Measurements from ENCODE around the gene IRF6.
A peak's percentile ranks its signal among the peaks of the same experiment; 100 is the strongest.

IRF6 gene

DNA sequence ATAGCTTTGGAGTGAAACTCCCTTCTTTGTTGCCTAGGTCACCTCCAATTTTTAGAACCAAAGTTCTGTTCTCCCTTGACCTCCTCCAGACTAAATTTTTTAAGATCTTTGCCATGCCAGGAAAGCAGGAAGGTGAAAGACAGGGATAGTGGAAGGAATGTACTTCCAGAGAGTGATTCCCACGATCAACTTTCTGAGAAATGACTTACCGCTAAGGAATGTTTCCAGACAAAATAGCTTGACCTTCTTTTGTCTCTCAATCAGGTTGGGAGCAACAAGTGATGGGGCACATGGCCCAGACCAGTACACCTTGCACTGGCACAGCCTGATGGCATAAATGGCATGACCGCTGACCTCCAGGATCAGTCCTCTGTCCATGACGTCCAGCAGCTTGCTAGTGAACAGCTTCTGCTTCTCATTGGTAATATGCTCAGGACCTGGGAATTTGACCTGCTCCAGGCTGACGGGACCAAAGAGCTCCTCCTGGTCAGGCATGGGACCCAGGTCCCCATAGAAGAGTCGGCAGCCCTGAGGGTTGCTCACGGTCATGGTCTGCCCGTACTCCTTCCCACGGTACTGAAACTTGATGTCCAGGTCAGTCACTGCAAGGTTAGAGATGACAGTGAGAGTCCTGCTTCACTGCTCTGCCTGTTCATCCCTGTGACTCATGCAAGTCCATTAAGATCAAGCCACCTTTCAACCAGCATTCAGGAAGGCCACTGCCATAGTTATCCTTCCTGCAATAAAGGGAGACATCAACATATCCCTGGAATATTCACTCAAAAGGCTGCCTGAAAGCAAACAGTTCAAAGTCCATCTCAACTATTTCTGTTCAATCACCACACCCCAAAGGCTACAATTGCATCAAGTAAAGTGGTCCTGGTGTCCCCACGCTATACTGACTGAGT is 15.4 kb downstream of the IRF6 start:
- DNase-seq: no peak

DNA sequence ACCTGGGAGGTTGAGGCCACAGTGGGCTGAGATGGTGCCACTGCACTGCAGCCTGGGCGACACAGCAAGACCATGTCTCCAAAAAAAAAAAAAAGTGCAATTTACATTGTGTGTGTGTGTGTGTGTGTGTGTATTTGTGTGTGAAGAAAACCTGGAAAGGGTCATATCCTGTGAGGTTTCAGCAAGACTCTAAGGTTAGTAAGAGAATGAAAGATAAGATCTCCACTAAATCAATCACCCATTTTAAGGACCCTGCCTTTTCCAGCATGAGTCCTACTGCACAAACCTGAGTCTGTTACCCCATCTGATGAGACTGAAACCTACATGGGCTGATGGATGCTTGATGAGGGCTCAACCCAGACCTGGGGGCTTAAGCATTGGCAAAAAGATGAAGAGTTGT is 16.7 kb downstream of the IRF6 start:
- no peak for DNase-seq

DNA sequence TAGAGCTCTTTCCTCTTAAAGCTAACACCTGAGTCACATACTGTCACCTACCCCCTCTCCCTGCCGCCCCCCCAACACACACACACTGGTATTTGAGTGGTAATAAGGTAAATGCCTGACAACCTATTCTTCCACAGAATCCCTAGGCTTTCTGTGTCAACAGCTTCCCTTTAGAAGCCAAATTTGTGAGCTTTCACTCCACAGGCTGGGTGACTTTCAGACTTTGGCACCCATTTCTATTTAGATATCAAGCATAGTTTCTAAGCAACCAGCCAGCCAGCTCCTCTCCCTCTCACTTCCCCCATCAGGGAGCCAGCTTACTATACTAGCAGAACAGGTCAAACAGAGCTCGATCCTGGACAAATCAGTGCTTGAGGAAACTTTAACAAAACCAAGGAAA is 18.4 kb downstream of the IRF6 start:
- DNase-seq: peak in 8 of 58 donors; percentile 2 to 36 (median 8)

DNA sequence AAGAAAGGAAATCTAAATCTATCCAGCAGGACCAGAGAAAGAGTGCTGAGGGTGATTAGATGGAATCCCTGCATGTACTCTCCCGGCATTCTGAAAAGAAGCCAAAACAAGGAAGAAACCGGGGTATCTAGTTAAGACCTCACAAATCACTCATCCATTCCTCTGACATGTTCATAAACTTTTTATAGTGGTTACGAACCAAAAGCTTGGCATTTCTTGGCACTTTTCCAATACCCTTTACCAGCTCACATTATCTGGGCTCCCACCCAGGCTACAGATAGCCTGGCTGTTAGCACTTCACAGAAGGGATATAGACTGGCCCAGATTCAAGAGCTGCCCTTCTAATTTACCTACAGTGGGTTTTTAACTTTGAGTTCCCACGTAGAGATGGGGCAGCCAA is 19.8 kb downstream of the IRF6 start:
- DNase-seq: no peak

DNA sequence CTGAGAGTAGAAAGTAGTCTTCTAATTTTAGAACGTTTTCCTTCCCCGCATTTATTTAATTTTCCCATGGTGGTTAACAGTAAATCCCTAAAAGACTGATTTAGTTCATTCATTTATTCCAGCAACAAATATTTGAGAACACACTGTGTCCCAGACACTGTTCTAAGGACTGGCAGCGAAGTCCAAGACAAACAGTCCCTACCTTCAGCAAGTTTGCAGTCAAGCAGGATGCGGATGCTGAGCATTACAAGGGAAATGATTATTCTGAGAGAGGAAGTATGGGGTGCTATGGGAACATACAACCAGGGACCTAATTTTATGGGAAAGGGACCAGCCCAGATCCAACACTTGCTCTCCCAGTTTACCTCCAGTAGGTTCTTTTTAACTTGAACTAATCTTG is 20.4 kb downstream of the IRF6 start:
- DNase-seq: no peak

DNA sequence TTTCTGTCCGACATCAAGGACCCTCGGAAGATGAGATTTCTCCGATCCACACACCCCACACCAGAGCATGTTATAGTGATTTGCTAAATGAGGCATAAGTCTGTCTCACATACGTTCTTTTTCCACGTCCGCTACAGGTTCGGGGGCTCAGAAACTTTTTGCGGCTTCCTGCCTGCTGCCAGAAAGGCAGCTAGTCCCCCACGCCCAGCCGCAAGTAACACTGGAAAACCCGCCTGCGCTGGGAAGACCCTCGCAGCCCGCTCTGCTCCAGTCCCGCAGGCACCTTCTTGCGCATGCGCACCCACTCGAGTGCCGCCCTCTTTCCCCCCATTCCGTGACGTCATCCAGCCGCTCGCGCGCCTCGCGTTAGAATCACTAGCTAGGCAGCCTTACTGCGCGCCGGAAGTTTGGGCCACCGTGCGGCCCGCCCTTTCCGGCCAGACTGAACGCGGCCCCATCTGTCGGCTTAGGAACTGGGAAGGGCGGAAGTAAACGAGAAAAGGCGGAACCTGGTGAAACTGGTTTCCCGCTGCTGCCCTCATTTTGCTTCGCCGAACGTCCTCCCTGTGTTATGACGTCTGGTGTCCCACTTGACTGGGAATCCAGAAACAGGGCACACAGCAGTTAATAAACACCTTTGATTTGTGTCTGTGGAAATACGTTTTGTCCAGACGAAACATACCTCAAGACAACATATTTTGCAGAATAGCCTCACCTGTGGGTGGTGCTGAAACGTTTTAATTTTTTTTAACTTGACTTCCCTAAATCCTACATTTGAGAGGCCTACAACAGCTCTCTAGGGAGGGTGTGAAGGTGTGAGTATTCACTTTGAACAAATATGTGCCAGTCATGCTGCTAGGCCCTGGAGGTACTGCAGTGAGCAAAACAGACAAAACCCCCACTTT is 21.4 kb downstream of the IRF6 start, which contains the start of gene C1orf74:
C1orf74 (minus strand) TSS at position 295 of the 905 bp plus-strand sequence. CDS start 925 bp downstream, outside the sequence.
- DNase-seq: peak; percentile 79 to 99 (median 97)

DNA sequence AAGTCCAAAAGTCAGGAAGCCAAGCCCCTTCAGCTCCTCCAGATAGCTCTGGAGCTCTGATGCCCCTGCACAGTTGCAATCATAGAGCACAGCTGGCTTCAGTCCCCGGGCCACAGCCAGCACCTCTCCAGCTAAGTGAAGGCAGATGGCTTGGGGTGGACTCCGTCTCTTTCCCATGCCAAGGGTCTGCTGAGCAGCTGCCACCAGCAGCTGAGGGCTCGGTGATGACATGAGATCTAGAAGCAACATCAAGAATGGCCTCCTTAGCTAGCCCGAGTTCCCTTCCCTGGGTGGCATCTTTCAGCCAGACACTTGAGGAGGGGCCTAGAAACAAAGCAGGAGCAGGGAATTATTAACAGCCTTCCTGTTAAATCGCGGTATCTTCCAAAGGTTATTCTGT is 22.6 kb downstream of the IRF6 start:
- DNase-seq: no peak

DNA sequence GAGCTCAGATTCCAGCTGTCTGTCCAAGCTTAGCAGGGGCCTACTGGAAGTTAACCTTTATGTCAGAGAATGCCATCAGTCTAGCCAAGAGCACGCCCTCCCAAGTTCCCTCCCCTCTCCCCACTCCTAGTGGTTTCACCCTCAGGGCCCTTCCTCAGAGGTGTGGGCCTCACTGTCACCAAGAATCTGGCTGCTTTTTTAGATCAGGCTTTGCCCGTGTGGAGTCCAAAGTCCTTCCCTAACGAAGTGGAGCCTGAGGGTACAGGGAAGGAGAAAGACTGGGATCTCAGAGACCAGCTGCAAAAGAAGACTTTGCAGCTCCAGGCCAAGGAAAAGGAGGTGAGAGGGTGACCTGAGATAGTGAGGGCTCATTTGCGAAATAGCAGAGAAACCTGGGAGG is 25.7 kb downstream of the IRF6 start:
- DNase-seq: no peak

DNA sequence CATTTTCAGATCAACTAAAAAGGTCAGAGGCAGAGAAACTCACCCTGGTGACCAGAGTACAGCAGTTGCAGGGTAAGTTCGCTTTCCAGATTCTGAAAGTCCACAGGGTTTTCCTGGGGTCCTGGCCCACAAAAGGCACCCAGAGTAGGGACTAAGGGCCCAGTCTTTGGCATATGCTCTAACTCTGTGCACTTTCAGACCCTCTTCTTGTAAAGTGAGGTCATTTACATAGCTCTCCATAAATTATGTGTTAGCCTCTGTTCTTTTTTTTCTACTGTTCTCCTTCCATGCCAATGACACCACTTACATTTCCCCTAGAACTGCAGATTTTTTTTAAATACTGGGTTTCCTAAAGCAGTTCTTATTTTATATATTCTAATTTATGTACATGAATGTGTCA is 27.8 kb downstream of the IRF6 start:
- DNase-seq: no peak

DNA sequence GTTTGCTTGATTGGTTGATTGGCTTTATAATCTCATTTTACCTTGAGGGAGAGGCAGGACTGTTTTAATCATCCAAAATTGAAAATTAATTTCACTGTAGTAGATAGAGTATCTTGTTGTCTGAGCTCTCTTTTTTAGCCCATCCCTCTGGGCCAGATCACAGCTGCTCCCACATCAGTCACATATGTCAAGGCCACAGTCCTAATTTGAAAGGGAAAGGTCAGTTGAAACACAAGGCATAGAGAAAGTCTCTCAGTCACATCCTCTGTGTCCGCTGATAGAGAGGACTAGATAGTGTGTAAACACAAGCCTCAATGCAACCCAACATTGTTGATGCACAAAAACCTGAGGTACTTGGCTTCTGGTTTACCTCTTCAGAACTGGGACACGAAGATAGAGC is 28.4 kb downstream of the IRF6 start:
- no peak for DNase-seq

DNA sequence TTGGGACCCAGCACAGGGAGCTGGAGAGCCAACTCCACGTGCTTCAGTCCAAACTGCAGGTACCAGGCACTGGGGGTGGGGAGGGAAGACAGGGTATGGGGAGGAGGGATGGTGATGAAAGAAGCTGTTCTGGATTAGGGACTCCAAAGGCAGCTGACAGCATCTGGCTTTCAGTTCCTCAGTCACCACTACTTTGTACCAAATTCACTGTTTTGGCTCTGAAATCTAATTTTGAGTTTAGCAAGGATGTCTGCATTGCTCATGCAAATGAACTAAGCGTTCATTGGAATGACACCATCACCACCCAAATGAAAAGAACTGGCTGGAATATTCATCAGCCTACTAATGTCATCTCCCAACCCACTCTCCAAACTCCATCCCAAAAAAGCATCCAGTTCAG is 30.3 kb downstream of the IRF6 start:
- no peak for DNase-seq

DNA sequence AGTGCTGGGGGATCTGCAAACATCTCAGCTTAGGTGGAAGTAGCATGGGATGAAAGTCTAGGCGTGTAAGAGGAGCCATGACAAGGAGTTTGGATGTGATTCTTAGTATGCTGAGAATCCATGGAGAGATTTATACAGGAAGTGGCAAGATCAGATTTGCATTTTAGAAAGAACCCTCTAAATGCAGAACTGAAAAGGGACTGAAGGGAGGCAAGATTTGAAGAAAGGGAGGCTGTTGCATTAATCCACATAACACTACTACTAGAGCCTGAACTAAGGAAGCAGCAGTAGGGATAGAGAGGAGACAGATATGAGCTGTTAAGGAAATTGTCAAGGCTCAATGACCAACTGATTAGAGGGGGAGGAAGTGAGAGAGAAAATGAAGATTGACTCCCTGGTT is 31.4 kb downstream of the IRF6 start:
- DNase-seq: no peak

DNA sequence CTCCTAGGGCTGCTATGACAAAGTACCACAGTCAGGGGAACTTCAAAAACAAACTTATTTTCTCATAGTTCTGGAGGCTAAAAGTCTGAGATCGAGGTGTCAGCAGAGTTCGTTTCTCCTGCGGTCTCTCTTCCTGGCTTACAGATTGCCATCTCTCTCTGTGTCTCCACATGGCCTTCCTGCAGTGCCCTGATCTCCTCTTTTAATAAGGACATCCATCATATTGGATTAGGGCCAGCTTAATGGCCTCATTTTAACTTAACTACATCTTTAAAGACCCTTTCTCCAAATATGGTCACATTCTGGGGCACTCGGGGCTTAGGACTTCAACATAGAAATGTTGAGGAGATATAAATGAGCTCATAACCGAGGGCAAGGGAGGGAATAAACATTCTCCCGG is 33.8 kb downstream of the IRF6 start:
- DNase-seq: no peak

DNA sequence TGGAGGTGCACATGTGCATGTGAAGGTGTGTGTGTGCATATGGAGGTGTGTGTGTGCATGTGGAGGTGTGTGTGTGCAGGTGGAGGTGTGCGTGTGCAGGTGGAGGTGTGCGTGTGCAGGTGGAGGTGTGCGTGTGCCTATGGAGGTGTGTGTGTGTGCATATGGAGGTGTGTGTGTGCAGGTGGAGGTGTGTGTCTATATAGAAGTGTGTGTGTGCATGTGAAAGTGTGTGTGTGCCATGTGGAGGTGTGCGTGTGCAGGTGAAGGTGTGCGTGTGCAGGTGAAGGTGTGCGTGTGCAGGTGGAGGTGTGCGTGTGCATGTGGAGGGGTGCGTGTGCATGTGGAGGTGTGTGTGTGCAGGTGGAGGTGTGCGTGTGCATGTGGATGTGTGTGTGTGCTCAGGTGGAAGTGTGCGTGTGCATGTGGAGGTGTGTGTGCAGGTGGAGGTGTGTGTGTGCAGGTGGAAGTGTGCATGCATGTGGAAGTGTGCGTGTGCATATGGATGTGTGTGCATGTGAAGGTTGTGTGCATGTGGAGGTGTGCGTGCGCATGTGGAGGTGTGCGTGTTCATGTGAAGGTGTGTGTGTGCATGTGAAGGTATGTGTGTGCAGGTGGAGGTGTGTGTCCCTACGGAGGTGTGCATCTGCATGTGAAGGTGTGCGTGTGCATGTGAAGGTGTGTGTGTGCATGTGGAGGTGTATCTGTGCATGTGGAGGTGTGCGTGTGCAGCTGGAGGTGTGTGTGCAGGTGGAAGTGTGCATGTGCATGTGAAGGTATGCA is 35.1 kb downstream of the IRF6 start:
- DNase-seq: no peak

DNA sequence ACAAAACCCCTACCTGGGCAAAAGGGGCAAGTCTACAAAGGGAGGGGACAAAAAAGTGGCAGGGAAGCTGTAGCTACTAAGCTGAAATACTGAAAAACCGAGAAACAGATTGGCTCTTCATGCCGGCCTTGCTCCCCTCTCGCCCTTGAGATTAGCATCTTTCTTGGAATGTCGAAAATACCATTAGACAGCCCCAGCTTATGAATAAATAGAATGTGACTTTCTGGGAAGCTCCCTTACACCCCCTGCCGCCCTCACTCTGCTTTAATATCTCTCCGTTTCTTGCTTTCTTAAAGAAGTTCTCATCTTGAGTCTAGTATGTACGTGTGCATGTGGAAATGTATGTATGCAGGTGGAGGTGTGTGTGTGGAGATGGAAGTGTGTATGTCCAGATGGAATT is 36.0 kb downstream of the IRF6 start:
- no peak for DNase-seq

DNA sequence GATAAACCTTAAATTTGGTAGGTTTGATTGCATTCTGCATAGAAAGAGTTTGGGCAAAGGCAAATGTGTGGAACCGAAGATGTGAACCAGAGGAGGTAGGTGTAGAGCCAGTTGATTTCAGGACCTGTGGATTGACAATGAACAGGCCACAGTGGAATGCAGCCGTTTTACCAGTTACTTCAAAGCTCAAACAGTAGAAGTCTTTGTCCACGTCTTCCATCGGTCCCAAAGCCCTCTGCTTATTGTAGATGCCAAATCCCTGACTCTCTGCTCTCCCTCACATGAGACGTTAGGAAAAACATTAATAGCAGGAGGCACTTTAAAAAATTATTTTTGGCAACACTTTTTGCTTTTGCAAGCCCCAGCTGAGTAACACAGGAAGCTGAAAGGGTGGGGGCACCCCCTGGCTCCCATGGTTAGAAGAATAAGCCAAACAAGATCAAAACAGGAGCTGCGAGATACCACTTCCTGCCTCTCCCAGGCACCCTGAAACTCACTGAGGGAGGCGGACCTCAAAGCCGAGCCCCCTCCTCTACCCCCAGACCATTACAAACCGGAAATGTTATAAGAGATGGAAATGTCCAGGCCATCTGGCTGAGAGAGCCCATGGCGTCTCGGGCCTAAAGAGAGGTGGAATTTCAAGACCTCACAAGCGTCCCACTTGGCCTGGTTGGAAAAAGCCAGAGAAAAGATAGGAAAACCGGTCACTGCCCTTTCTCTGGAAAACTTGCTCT is 36.6 kb downstream of the IRF6 start:
- DNase-seq: peak in 5 of 58 donors; percentile 7 to 32 (median 13)

DNA sequence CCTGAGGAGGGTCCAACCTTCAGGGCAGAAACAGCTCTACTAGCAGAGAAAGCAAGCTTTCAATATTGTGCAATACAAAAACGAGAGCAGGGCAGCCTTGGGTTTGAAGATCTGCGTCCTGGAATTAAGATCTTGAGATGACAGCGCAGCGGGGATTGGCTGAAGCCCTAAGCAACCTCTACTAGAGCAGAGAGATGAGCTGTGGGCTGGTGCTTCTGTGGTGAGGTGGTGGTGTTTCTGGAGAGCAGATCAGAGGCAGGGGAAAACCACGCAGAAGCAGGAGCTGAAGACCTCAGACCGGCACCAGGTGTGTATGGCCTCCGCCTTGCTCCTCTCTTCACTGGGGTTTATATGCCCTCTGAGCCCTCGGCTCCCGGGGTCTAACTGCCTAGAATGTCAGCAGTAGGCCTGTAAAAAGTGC is 37.6 kb downstream of the IRF6 start:
- no peak for DNase-seq

DNA sequence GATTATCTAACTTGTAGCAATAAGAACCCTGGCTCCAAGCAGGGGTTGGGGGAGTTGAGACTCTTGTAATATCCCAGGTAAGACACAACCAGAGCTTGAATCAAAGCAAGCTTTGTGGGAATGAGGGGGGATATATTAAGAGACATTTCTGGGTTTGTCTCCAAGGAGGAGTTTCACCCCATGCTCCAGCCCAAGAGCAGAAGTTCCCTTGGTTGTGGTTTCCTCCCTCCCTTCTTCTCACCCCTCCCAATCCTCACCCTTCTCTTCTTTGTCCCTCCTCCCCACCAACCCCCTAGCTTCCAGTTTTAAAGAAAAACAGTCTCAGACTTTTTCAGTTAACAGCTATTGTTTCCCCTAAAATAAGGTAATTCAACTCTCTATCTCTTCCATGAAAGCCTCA is 38.2 kb downstream of the IRF6 start:
- DNase-seq: no peak

DNA sequence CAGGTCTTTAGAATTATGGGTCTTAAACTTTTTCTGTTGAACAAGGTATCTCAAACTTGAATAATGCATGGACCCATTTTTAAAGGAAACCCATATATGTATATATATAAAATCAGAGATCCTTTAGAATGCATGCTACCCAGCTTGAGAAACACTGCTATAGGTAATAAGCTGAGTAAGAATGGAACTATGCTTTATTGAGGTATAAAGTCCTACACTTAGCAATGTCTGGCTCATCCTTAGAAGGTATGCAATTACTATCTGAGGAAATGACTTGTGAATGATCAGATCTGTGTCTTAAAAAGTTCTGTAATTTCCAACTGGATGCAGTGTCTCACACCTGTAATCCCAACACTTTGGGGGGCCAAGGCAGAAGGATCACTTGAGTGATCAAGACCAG is 38.8 kb downstream of the IRF6 start:
- no peak for DNase-seq

DNA sequence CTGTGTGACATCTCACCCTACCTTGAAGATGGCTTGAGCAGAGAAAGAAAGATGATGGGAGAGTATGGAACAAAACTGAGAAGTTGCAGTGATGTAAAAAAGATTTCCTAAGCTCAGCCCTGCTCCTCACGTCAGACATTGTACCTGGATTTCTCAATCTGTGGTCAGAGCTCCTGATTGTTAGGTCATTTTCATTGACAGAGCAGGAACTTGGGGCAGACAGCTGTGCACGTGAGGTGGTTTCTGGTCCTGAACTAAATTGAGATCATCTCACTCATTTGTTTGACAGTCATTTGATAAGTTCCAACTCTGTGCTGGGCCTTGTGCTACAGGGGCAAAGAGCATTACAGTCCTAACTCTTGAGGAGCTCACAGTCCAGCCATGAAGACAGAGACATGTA is 39.9 kb downstream of the IRF6 start:
- no peak for DNase-seq

Data from anterior cingulate cortex (tissue), 58 donors.